ENCODE data around the gene PARD3B.

GRCh38 chr2:205245652-205246051 lies 700.4 kb downstream of the PARD3B start:
- TF ChIP-seq CTCF (conservative IDR thresholded peaks at IDR 0.05 in 1 of 2, IDR thresholded peaks at IDR 0.05 in 1 of 2; ENCODE audit: low read depth in 1 of 2, low read length in 2 of 2) (no peak), EZH2 (IDR thresholded peaks at IDR 0.05; ENCODE audit: low read length, missing control alignments) (no peak)

Measured in fibroblast of lung (primary cell).